ENCODE measurements around the gene QSOX2.

GRCh38 chr9:136207616-136208015 is 38.0 kb downstream of the QSOX2 start:
- TF ChIP-seq CEBPB (IDR thresholded peaks at IDR 0.05; ENCODE audit: low read depth): no peak
- TF ChIP-seq EZH2 (IDR thresholded peaks at IDR 0.05): no peak
- no peak for TF ChIP-seq POLR2AphosphoS5 (IDR thresholded peaks at IDR 0.05; ENCODE audit: low read depth, low read length)
- no peak for TF ChIP-seq POLR2A (IDR thresholded peaks at IDR 0.05; ENCODE audit: borderline replicate concordance, extremely low read depth, insufficient read depth, insufficient read length)
- no peak for TF ChIP-seq EZH2phosphoT487 (IDR thresholded peaks at IDR 0.05; ENCODE audit: borderline replicate concordance)
- TF ChIP-seq YY1 (IDR thresholded peaks at IDR 0.05; ENCODE audit: extremely low read depth, insufficient replicate concordance, low read depth, low read length): no peak
- TF ChIP-seq MAX (IDR thresholded peaks at IDR 0.05): no peak
- TF ChIP-seq CTCF (IDR thresholded peaks at IDR 0.05 in 2 of 3, conservative IDR thresholded peaks at IDR 0.05 in 1 of 3; ENCODE audit: borderline replicate concordance in 1 of 3, insufficient read depth in 1 of 3, low read depth in 2 of 3, low read length in 2 of 3): no peak
- TF ChIP-seq RAD21 (IDR thresholded peaks at IDR 0.05; ENCODE audit: low read depth): no peak
